Kidney (tissue), 14 donors: ENCODE data around the gene ATP6V1F. TPM values are rescaled to one million over a fixed set of nuclear protein-coding genes. Genes with fewer than 3 reads are reported as not detected.
A peak's percentile ranks its signal among the peaks of the same experiment; 100 is the strongest.

Source experiments
- DNase-seq, 5 donors: peaks; one replicate each; pipeline ENCODE4 v3.0.0-alpha.2; 2013 to 2020
- FAIRE-seq: peaks from 2 replicates; lab custom pipeline; 2012; peaks lifted over from hg19 to GRCh38; lab: Jason Lieb, UNC
- H3K27ac ChIP-seq, 2 donors: one replicate each; pipeline ENCODE4 v1.7.0; 2013; ENCODE audit warnings: low read depth in 2 of 2, low read length in 2 of 2, inconsistent platforms in 1 of 2
- H3K27me3 ChIP-seq: one replicate; pipeline ENCODE4 v1.7.1; 2013; ENCODE audit warnings: low read length, inconsistent platforms; ENCODE audit not compliant: control insufficient read depth, insufficient read depth
- H3K36me3 ChIP-seq, 3 donors: one replicate each; pipeline versions ENCODE4 v1.7.0 to v1.7.1; 2013; ENCODE audit warnings: low read length in 3 of 3, control low read depth in 1 of 3, inconsistent platforms in 1 of 3; ENCODE audit not compliant: insufficient read depth in 3 of 3, control insufficient read depth in 2 of 3
- H3K4me1 ChIP-seq, 3 donors: one replicate each; pipeline versions ENCODE4 v1.7.0 to v1.7.1; 2013; ENCODE audit warnings: low read length in 3 of 3, inconsistent platforms in 1 of 3, low read depth in 1 of 3; ENCODE audit not compliant: control insufficient read depth in 2 of 3, insufficient read depth in 2 of 3
- H3K4me3 ChIP-seq, 3 donors: one replicate each; pipeline versions ENCODE4 v1.7.0 to v1.8.1; 2013; ENCODE audit warnings: low read length in 3 of 3, control low read depth in 1 of 3, inconsistent platforms in 1 of 3
- H3K9ac ChIP-seq, 3 donors: one replicate each; pipeline versions ENCODE4 v1.7.0 to v1.7.1; 2013; ENCODE audit warnings: low read length in 3 of 3, control low read depth in 1 of 3, inconsistent platforms in 1 of 3
- H3K9me3 ChIP-seq, 3 donors: one replicate each; pipeline versions ENCODE4 v1.7.0 to v1.7.1; 2013; ENCODE audit warnings: low read length in 3 of 3, control low read depth in 1 of 3, inconsistent platforms in 1 of 3; ENCODE audit not compliant: control insufficient read depth in 2 of 3, insufficient read depth in 1 of 3
- intact Hi-C: fragments of 100-400 bp; cut with DNase I; formaldehyde crosslinking; loops from one replicate; pipeline ENCODE4 v1.11.1; 2022
- polyA plus RNA-seq: library from polyadenylated mRNA; stranded (reverse); fragments of 350-450 nt; fragmentation: Illumina TruSeq; extraction: RNeasy Lipid Tissue Mini Kit (QIAGEN cat#74804); gene quantifications from one replicate; pipeline ENCODE4 v1.2.3, GENCODE V29; 2014; ENCODE audit warnings: low read depth, low replicate concordance; ENCODE audit not compliant: insufficient read depth
- total RNA-seq: library from RNA; stranded (reverse); fragmentation: NEBNext Ultra II Directional; extraction: Animal tissue kit (Norgen Biotek cat#: 25700); gene quantifications from one replicate; pipeline ENCODE4 v1.2.1, GENCODE V29; 2021
- TF ChIP-seq, protein P1 (sequence below): IDR thresholded peaks from 3 replicates; pipeline ENCODE4 v1.5.1; 2012; ENCODE audit warnings: mild to moderate bottlenecking, moderate library complexity, borderline replicate concordance; ENCODE audit not compliant: insufficient read depth; ENCODE audit errors: extremely low read depth
- donor health status: control.
- donor health status: control.
- donor health status: control.
- donor health status: control.
- donor health status: control.
- donor health status: DM: yes; HTN: yes; CAD: no.
- donor health status: Normal renal cell carcinoma (clear cell type).

Gene ATP6V1F
- total and polyA plus RNA-seq, 2 donors from 2014 or later: 161 to 684 TPM

DNA sequence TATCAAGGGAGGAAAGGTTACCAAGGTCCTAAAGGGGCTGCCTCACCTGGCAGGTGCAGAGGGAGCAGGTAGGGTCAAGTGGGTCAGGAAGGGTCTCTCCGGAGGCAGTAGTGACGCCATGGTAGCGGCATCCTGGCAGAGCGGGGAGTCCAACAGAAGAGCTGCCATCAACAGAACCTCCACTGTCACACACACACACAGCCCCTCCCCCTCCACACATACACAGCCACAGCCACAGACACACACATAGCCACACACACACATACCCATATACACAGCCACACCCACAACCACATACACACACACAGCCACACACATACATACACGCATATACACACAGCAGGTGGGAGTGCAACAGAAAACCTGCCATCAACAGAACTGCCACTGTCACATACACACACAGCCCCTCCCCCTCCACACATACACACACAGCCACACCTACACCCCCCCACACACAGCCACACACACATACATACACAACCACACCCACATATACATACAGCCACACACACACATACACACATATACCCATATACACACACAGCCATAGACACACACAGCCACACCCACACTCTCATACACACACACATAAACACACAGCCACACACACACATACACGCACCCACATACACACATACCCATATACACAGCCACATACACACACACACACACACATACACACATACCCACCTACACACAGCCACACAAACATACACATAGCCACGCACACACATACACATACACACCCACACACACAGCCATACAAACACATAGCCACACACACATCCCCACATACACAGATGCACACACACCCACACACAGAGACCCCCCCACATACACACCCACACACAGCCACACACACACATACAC, 24.7 kb downstream of the ATP6V1F start:
- no peak overlapping the region for H3K4me3 ChIP-seq
- H3K27me3 ChIP-seq: no peaks in the 10 kb centered on the region
- H3K4me1 ChIP-seq: no peaks in the 10 kb centered on the region
- no peak overlapping the region for H3K9ac ChIP-seq
- peaks cover 0 to 3% (median 0%) of the 10 kb centered on the region in 3 donors for H3K9me3 ChIP-seq
- TF ChIP-seq, protein P1, sequence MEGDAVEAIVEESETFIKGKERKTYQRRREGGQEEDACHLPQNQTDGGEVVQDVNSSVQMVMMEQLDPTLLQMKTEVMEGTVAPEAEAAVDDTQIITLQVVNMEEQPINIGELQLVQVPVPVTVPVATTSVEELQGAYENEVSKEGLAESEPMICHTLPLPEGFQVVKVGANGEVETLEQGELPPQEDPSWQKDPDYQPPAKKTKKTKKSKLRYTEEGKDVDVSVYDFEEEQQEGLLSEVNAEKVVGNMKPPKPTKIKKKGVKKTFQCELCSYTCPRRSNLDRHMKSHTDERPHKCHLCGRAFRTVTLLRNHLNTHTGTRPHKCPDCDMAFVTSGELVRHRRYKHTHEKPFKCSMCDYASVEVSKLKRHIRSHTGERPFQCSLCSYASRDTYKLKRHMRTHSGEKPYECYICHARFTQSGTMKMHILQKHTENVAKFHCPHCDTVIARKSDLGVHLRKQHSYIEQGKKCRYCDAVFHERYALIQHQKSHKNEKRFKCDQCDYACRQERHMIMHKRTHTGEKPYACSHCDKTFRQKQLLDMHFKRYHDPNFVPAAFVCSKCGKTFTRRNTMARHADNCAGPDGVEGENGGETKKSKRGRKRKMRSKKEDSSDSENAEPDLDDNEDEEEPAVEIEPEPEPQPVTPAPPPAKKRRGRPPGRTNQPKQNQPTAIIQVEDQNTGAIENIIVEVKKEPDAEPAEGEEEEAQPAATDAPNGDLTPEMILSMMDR: no peak
- FAIRE-seq (no peak), DNase-seq (peak in 2 of 5 donors; percentile 39 to 41)
- no peak overlapping the region for H3K27ac ChIP-seq
- intact Hi-C loops: no loop called here
- no peaks in the 10 kb centered on the region for H3K36me3 ChIP-seq

DNA sequence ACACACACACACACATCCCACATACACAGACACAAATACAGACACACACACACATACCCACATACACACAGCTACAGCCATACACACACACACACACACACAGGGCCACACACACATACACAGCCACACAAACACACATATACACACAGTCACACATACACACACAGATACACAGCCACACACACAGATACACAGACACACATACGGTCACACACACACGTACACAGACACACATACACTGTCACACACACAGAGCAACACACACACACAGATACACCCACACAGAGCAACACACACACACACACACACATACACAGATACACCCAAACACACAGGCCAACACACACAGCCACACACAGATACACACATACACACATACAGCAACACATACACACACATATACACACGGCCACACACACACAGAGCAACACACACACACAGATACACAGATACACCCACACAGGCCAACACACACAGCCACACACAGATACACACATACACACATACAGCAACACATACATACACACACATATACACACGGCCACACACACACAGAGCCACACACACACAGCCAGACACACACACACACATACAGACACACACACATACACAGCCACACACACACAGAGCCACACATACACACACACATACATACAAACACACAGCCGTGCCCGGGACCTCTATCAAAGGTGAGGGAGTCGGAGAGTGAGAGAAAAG, 25.5 kb downstream of the ATP6V1F start:
- FAIRE-seq (no peak), DNase-seq (peak in 1 of 5 donors; percentile 24)
- H3K9ac ChIP-seq: no peak overlapping the region
- TF ChIP-seq, protein P1: no peak
- H3K9me3 ChIP-seq: peaks cover 0 to 3% (median 0%) of the 10 kb centered on the region in 3 donors
- intact Hi-C loops: no loop called here
- H3K27me3 ChIP-seq: no peaks in the 10 kb centered on the region
- no peaks in the 10 kb centered on the region for H3K36me3 ChIP-seq
- H3K27ac ChIP-seq: no peak overlapping the region
- H3K4me3 ChIP-seq: no peak overlapping the region
- no peaks in the 10 kb centered on the region for H3K4me1 ChIP-seq

DNA sequence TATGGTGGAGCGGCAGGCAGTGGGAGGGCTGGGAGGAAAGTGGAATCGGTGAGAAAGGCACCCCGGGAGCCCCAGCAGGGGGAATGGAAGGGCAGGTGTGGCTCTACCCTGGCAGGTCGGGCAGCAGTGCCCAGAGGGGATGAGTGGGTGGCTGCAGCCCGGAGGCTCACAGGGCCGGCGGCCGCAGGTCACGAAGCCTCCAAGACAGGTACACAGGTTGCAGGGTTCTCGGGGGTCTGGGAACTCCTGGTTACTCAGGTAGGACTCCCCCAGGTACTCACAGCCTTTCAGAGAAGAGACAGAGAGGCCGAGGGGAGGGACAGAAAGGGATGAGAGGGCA, 26.1 kb downstream of the ATP6V1F start:
- H3K9ac ChIP-seq: no peak overlapping the region
- H3K4me1 ChIP-seq: no peaks in the 10 kb centered on the region
- peaks cover 0 to 3% (median 0%) of the 10 kb centered on the region in 3 donors for H3K9me3 ChIP-seq
- intact Hi-C loops: no loop called here
- no peaks in the 10 kb centered on the region for H3K27me3 ChIP-seq
- no peak for FAIRE-seq
- H3K36me3 ChIP-seq: no peaks in the 10 kb centered on the region
- DNase-seq: peak in 2 of 5 donors; percentile 42 to 55
- no peak overlapping the region for H3K4me3 ChIP-seq
- no peak overlapping the region for H3K27ac ChIP-seq
- TF ChIP-seq, protein P1: no peak
